K562 (cell line): Measurements from ENCODE around the gene EHBP1L1.

Source experiments
- HDAC6 ChIP-seq: IDR thresholded peaks from 2 replicates; pipeline ENCODE4 v1.6.1; 2012; ENCODE audit warnings: low read depth, mild to moderate bottlenecking, control low read depth, inconsistent platforms, low read length, moderate library complexity
- KDM1A ChIP-seq, 2 experiments: fragments of 450-650 bp; IDR thresholded peaks; 2 replicates each; pipeline ENCODE4 v1.6.1; 2016; ENCODE audit warnings: mild to moderate bottlenecking in 2 of 2
- MCM2 ChIP-seq: fragments of 450-650 bp; IDR thresholded peaks from 2 replicates; pipeline ENCODE4 v1.6.1; 2017; ENCODE audit warnings: low read depth, mild to moderate bottlenecking
- PML ChIP-seq: IDR thresholded peaks from 2 replicates; pipeline ENCODE4 v1.6.1; 2012; ENCODE audit warnings: low read length, inconsistent platforms
- POLR2AphosphoS5 ChIP-seq: IDR thresholded peaks from 2 replicates; pipeline ENCODE4 v1.6.1; 2011; ENCODE audit warnings: mild to moderate bottlenecking, low read depth, low read length, moderate library complexity; ENCODE audit not compliant: control insufficient read depth, insufficient read depth
- RBM15 ChIP-seq: fragments of 200-400 bp; formaldehyde crosslinking; IDR thresholded peaks from 2 replicates; pipeline ENCODE4 v1.6.1; 2018; ENCODE audit warnings: mild to moderate bottlenecking, low read length, moderate library complexity; ENCODE audit not compliant: insufficient read depth
- ZNF431 ChIP-seq: sonication (generic); formaldehyde crosslinking; IDR thresholded peaks from 2 replicates; pipeline ENCODE4 v1.8.0; 2022; ENCODE audit warnings: mild to moderate bottlenecking, missing genetic modification reagents
- ZNF507 ChIP-seq: conservative IDR thresholded peaks from 2 replicates; pipeline ENCODE4 v1.6.1; 2017; ENCODE audit warnings: missing genetic modification characterization, missing compliant biosample characterization
- TF ChIP-seq, protein P1 (sequence below): IDR thresholded peaks from 3 replicates; pipeline ENCODE4 v1.6.1; 2011; ENCODE audit warnings: borderline replicate concordance, mild to moderate bottlenecking; ENCODE audit not compliant: insufficient read length, insufficient read depth
- TF ChIP-seq, protein P2 (sequence below), 3 experiments: IDR thresholded peaks in 2 of 3; conservative IDR thresholded peaks in 1 of 3; 2 replicates each; pipeline ENCODE4 v1.5.1; 2011 to 2012; ENCODE audit warnings: low read length in 3 of 3, mild to moderate bottlenecking in 3 of 3, control low read depth in 2 of 3, improper control_type of control experiment in 1 of 3, inconsistent platforms in 1 of 3, low read depth in 1 of 3, mixed read lengths in 1 of 3, moderate library complexity in 1 of 3; ENCODE audit not compliant: insufficient read depth in 2 of 3
- TF ChIP-seq, protein P3 (sequence below): fragments of 450-650 bp; formaldehyde crosslinking; conservative IDR thresholded peaks from 2 replicates; pipeline ENCODE4 v1.4.0; 2022; ENCODE audit warnings: mild to moderate bottlenecking, missing genetic modification characterization

DNA sequence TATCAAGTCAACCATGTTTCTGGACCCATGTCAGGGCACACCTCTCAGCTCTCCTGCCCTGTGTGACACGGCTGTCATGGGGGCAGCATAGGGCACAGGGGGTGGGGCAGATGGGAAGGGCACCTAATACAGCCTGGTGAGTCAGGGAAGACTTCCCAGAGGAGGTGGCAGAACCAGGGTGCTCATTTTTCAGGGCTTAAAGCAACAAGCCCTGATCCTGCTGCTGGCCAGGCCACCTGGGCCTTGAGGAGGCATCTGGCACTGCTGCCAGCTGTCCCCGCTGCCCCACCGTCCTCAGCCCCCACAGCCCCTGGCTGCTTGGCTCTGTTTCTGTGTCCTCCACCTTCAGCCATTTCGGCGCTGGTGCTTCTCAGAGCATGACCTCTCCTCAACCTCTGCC, 33.8 kb downstream of the EHBP1L1 start:
- TF ChIP-seq, protein P1, sequence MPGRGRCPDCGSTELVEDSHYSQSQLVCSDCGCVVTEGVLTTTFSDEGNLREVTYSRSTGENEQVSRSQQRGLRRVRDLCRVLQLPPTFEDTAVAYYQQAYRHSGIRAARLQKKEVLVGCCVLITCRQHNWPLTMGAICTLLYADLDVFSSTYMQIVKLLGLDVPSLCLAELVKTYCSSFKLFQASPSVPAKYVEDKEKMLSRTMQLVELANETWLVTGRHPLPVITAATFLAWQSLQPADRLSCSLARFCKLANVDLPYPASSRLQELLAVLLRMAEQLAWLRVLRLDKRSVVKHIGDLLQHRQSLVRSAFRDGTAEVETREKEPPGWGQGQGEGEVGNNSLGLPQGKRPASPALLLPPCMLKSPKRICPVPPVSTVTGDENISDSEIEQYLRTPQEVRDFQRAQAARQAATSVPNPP, result no peak
- TF ChIP-seq ZNF507 (tag), result no peak
- TF ChIP-seq, protein P2, sequence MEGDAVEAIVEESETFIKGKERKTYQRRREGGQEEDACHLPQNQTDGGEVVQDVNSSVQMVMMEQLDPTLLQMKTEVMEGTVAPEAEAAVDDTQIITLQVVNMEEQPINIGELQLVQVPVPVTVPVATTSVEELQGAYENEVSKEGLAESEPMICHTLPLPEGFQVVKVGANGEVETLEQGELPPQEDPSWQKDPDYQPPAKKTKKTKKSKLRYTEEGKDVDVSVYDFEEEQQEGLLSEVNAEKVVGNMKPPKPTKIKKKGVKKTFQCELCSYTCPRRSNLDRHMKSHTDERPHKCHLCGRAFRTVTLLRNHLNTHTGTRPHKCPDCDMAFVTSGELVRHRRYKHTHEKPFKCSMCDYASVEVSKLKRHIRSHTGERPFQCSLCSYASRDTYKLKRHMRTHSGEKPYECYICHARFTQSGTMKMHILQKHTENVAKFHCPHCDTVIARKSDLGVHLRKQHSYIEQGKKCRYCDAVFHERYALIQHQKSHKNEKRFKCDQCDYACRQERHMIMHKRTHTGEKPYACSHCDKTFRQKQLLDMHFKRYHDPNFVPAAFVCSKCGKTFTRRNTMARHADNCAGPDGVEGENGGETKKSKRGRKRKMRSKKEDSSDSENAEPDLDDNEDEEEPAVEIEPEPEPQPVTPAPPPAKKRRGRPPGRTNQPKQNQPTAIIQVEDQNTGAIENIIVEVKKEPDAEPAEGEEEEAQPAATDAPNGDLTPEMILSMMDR (IDR thresholded peaks at IDR 0.05 in 2 of 3, conservative IDR thresholded peaks at IDR 0.05 in 1 of 3; ENCODE audit: insufficient read depth in 2 of 3, low read depth in 1 of 3, low read length in 3 of 3), result no peak
- no peak for TF ChIP-seq MCM2
- TF ChIP-seq KDM1A (IDR thresholded peaks at IDR 0.05), result no peak
- no peak for TF ChIP-seq POLR2AphosphoS5
- TF ChIP-seq ZNF431, result no peak
- no peak for TF ChIP-seq RBM15
- TF ChIP-seq PML, result no peak
- TF ChIP-seq, protein P3, sequence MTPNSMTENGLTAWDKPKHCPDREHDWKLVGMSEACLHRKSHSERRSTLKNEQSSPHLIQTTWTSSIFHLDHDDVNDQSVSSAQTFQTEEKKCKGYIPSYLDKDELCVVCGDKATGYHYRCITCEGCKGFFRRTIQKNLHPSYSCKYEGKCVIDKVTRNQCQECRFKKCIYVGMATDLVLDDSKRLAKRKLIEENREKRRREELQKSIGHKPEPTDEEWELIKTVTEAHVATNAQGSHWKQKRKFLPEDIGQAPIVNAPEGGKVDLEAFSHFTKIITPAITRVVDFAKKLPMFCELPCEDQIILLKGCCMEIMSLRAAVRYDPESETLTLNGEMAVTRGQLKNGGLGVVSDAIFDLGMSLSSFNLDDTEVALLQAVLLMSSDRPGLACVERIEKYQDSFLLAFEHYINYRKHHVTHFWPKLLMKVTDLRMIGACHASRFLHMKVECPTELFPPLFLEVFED (CRISPR knock-in tag), result no peak
- no peak for TF ChIP-seq HDAC6
